Limb (tissue), 2 donors: ENCODE results near the gene SURF6.
"Not testable (repeated sequence)": the region's sequence is repeated elsewhere in the genome, so short reads cannot be mapped to it uniquely, and the experiment has no call there.

ENCODE experiments used
- DNase-seq, 2 donors: peaks; one replicate each; pipeline ENCODE4 v3.0.0-alpha.2; 2016; ENCODE audit errors: extremely low spot score in 2 of 2

Gene SURF6

DNA sequence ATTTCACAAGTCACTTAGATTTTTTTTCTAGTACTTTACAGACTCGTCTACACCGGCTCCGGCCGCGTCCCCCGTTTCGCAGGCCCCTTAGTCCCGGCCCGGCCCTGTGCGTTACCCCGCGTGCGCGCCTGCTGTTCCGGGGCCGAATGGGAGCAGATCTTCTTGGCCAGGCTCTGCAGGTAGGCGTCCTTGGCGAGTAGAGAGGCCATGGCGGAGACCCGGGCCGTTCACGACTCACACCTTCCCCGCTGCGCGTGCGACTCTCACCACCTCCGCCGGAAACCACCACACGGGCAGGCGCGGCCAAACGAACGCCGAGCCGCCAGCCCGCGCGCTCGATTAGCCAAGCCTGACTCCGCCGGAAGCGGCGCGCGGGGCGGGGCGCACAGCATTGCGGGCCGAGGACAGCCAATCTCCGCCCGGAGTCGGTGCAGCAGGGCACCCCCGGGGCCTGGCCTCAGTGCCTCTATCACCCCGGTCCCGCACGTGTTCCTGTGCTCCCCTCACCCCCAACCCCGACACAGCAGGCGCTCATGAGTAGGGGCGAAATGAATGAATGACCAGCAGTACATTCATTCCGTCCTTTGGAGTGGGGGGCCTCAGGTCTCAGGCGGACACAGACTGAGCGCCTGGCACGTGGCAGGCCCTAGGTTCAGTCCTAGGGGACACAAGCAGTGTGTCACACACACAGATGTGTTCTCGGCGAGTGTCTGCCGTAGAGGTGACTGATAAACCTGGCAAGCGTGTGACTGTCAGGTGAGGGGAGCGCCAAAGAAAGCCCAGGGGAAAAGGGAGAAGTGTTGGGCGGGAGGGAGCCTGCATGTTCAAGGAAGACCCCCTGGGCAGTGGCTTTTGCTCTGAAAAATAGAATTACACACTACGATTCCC lies at the start of gene SURF6:
Gene SURF6 (minus strand): TSS at position 265 of the 888 bp plus-strand sequence. CDS start 56 bp downstream, at position 209.
- peak; percentile 90 to 93 for DNase-seq

DNA sequence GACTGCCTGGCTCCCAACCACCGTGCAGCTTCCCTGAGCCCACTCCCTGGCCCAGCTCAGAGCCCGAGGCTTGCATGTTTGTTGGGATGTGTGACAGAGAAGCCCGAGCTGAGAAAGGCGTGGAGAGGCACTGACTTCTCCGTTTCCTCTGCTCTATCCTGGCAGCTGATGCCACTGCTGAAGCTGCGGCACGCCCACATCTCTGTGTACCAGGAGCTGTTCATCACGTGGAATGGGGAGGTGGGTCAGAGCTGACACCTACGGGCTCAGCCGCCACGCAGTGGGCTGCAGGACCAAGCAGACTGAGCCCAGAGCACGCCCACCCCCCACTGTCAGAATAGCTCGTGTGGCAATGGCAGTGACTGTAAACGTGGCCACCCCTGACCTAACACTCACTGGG lies 49.5 kb upstream of the SURF6 start:
- DNase-seq, result no peak

DNA sequence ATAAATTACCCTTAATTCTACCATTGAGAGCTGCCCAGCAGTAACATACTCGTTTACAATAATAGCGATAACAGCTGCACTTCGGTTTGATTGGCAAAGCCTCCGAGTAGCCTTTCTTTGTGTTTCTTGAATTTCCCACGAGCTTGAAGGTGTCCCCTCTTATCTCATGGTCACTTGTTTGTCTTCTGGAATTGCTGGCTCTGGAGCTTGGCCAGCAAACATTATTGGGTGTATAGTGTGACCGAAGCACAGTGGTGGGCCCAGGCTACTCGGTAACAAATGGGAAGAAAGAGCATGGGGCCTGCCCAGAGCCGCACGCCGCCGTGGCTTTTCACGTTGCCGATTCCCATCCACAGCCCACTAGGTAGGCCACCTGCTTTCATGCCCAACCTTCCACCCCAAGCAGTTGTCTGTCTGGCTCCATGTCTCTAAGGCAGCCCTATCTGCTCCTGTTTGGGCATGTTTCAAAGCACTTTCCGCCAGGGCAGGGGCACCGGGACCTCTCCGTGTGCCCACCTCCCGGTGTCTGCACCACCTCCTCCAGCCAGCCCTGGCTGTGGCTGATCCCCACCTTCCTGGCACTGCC lies 48.8 kb upstream of the SURF6 start:
- no peak for DNase-seq

DNA sequence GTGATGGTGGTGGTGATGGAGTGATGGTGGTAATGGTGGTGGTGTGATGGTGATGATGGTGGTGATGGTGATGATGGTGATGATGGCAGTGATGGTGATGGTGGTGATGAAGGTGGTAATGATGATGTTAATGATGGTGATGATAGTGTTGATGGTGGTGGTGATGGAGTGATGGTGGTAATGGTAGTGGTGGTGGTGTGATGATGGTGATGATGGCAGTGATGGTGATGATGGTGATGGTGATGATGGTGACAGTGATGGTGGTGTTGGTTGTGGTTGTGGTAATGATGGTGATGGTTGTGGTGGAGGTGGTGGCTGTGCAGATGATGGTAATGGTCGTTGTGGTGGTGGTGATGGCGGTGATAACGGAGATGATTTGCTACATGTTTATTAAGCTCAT lies 47.5 kb upstream of the SURF6 start:
- DNase-seq, result no peak

DNA sequence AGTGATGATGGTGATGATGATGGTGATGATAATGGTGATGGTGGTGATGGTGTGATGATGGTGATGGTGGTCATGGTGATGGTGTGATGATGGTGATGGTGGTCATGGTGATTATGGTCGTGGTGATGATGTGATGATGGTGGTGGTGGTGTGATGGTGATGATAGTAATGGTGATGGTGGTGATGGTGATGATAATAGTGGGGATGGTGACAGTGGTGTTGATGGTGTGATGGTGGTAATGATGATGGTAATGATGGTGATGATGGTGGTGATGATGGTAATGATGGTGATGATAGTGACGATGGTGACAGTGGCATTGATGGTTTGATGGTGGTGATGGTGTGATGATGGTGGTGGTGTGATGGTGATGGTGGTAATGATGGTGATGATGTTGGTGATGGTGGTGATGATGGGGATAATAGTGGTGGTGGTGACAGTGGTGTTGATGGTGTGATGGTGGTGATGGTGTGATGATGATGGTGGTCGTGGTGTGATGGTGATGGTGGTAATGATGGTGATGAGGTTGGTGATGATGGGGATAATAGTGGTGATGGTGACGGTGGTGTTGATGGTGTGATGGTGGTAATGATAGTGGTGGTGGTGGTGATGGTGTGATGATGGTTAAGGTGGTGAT lies 46.6 kb upstream of the SURF6 start:
- DNase-seq, result no peak

DNA sequence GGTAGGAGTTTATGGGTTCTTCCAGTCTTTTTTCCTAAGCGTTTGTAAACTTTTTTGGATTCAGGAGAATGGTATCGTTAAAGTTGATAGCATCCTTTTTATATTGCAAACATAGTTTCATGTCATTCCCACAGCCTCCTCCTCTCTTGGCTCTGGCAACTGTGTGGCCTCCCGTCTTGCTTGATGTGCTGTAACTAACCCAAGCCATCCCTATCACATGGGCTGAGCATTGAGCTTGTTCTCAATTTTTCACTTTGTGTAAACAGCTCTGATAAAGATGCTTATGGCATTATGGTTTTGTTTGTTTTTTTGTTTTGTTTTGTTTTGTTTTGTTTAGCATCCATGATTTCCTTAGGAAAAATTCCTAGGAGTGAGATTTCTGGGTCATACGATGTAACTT lies 44.7 kb upstream of the SURF6 start:
- DNase-seq, result no peak

DNA sequence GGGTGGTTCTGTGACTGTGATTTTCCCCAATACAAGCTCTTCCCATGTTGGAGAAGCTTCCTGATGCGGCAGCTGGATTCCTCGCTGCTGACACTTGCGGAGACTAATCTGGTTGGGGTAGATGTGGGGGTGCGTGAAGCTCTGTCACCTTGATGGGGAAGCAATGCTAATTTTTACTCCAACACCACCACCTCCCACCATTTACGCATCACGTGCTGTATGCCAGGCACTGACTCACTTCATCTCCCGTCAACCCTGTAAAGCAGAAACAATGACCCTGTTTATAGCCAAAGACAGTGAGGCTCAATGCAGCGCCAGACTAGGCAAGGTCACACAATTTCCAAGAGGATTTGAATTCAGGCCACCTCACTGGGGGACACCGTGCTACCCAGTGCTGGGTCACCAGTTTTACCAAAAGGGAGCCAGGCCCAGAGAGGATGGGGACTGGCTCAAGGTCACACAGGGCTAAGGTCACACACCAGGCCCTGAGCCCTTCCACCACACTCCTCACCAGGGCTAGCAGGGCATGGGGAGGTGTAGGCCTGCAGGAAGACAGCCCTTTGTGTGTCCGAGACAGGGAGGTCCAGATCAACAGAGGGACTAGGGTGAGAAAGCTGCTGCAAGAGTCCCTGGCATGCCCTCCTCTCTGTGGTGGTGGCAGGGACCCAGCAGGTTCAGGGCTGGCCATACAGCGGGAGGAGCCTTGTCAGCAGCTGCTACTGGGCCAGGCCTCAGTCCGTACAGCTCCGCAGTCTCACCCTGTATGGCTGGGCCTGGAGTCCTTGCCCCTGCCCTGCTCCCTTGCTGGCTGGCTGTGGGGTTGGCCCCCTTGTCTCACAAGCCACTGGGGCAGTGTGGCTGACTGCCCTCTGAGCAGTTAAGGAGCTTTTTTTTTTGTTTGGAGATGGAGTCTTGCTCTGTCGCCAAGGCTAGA lies 43.4 kb upstream of the SURF6 start:
- no peak for DNase-seq

DNA sequence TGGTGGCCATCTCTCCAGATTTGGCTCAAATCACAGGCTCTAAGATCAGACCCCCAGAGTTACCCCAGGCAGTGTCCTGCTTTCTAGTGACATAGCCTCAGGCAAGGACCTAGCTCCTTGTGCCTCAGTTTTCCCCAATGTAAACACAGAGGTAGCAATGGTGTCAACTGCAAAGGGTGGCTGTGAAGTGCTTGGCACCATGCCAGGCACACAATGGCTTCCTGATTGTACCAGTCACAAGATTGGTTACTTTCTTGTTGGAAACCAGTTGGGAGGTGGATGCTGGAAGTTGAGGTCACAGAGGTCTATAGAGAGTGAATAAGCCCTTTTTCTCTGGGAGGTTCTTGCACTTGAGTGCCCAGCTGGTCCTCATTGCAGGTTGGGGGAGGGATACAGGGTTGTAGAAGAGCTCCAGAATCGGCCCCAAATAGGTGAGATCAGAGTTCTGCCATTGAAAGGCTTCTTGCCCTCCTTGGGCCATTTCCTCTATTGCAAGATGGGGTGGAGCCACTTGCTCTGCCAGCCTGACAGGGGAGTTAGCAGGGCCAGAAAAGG lies 42.5 kb upstream of the SURF6 start:
- DNase-seq, result no peak

DNA sequence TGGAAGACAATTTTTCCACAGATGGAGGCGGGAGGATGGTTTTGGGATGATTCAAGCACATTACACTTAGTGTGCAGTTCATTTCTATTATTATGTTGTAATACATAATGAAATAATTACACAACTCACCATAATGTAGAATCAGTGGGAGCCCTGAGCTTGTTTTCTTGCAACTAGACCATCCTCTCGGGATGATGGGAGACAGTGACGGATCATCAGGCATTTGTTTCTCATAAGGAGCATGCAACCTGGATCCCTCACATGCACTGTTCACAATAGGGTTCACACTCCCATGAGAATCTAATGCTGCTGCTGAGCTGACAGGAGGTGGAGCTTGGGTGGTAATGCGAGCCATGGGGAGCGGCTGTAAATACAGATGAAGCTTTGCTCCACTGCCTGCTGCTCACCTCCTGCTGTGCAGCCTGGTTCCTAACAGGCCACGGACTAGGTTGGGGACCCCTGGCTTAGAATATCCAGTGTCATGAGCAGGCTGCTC lies 41.8 kb upstream of the SURF6 start:
- DNase-seq, result no peak

DNA sequence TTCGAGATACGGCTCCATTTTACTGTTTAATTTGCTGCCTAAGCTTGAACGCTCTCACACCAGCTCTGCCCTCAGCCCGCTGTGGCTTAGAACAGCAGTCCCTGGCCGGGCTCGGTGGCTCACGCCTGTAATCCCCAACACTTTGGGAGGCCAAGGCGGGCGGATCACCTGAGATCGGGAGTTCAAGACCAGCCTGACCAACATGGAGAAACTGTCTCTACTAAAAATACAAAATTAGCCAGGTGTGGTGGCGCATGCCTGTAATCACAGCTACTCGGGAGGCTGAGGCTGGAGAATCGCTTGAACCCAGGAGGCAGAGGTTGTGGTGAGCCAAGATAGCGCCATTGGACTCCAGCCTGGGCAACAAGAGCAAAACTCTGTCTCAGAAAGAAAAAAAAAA lies 41.3 kb upstream of the SURF6 start:
- not testable (repeated sequence) for DNase-seq

DNA sequence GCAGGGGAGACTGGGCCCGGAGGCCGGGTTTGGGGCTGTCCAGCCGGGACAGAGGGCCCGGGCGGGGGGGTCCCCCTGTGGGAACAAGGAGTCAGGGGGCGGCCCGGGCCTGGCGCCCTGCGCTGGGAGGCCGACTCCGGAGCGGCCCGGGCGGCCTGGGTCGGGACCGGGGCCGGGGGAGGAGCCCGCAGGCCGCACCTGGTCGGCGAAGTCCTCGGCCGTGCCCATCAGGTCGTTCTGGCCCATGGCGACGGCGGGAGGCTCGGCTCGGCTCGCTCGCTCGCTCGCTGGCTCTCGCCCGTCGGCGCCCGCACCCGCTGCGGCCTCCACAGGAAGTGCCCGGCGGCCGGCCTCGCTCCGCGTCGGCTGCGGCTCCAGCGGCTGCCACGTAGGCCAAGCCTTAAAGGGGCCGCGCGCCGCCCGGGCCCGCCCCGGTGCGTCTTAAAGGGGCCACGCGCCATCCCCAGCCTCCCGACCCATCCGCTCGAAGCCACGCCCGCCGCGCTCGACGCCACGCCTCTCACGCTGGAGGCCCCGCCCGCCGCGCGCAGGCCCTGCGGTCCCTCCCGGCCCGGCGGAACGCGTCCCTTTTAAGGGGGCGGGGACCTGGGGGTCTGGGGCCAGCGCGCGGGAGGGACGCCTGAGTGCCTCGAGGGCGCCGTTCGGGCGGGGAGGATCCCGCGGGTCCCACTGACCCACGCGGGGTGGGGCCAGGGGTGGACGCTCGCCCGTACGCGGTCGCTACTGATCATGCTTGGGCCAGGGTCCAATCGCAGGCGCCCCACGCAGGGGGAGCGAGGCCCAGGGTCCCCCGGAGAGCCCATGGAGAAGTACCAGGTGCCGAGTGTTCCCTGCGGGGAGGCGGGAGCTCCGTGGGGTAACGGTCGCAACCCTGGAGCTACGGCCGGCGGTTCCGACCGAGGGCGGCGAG lies 40.0 kb upstream of the SURF6 start, which contains the start of the genes STKLD1 and SURF4:
Gene STKLD1 (plus strand): TSS at position 643 of the 931 bp plus-strand sequence. CDS start 108 bp downstream, at position 751.
Gene SURF4 (minus strand): TSS at position 337 of the 931 bp plus-strand sequence. CDS start 91 bp downstream, at position 246.
- peak; percentile 97 to 98 for DNase-seq

DNA sequence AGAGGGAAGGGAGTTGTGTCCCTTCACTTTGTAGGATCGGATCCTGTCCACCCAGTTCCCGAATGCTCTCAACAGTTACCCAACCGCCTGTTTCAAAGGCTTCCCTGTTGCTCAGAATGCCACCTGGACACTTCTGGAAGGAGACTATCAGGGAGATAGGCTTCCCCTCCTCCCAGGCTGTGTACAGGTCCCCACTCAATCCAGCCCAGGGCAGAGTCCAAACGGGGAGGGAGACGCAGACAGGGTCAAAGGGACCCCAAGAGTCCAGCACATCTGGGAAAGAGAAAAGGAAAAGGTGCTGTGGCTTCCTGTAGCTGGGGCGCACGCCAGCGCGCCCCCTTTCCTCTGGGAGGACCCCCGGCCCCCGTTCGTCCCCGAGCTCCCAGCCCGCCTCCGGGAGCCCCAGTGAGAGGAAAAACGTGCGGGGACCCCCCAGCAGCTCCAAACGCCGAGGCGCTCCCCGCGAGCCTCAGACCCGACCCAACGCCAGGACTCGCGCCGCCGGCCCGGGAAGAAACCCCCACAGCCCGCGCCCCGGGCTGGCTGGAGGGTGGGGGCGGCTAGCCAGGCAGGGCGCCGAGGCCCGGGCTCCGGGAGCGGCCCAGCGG lies 39.2 kb upstream of the SURF6 start:
- peak in 1 of 2 donors; percentile 7 for DNase-seq

DNA sequence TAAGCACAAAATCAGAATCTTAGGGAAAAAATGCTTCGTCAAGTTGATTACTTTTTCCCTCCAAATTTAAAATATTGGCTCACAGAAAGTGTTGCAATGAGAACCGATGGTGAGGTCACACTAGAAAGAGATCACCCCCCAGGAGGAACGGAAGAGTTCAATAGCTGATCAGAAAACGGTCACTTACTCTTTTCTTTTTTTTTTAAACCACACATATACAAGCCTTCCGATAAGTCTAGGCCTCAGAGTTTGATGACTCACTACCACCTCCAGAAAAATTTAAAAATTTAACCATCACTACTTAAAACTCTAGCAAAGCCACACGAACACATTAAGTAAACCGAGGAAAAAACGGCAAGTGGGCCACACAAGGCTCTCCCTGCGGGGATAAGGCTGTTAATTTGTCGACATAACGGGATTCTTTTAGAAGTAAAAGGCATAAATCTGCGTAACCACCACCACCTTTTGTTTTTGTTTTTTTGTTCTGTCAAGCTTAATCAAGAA lies 38.7 kb upstream of the SURF6 start:
- no peak for DNase-seq

DNA sequence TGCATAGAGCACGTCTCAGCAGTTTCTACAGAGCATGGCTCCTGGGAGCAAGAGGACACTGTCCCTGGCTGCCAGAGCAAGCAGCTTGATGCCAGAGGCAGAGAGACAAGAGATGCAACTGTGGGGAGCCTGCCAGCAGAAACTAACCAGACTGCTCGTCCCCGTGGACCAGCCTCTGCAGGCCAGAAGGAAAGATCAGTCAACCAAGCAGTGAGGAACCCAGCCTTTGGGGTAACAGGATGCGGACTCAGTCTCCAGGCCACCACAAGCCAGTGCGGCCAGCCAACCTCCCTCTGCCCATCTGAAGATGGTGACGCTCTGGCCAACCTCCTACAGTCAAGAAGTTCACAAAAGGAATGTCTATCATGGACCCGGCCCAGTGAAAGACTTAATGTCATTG lies 36.2 kb upstream of the SURF6 start:
- DNase-seq, result no peak

DNA sequence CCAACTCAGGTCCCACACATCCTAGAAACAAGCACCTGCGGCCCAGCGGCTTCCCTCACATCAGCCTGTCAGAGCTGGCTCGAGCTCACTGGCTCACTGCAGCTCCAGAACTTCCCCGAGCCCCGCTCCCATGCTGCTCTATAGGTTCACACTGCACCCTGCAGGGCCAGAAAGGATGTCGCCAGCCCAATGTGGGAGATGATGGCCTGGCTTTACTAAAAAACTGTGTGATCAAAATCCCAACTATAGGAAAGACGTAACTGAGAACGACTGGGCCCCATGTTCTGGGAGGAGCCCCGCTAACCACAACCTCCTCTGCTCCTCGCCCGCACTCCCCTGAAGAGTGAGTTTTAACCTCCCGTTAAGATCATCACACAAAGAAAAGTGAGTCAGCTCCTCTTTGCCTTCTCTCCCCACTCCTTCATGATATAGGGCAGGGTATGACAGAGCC lies 35.3 kb upstream of the SURF6 start:
- no peak for DNase-seq

DNA sequence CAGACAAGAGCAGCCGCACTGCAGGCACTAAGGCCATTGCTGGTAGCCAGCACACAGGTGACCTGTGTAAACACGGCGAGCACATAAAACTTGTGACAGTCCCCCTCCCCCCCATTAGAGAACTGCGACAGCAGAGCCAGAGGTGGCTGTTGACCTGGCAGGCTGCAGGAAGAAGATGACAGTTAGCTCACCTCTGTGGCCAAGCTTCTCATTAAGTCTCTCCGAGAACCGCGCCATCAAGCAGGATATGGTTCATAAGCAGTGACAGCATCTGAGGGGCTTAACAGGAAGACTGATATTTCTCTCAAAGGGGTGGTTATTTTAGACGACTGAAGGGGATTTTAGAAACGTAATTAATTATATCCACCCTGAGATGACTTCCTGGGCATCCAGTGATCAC lies 34.7 kb upstream of the SURF6 start:
- DNase-seq, result no peak

DNA sequence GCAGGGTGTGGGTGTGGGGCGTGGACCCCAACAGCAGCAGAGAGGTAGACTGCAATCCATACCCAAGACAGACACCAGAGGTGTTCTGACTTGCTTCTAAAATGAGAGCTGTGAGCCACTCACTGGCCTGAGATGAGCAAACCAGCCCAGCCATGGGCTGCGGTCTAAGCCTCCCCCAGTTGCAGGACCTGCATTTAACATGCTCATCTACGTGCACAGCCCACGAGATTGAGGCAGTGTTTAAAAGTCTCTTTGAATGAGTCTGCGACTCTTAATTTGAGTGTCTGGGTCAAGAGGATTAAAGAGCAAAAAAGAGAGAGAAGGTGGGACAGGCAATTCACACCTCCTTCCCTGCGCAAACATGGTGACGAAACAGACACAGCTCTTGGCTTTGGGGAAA lies 33.9 kb upstream of the SURF6 start:
- no peak for DNase-seq

DNA sequence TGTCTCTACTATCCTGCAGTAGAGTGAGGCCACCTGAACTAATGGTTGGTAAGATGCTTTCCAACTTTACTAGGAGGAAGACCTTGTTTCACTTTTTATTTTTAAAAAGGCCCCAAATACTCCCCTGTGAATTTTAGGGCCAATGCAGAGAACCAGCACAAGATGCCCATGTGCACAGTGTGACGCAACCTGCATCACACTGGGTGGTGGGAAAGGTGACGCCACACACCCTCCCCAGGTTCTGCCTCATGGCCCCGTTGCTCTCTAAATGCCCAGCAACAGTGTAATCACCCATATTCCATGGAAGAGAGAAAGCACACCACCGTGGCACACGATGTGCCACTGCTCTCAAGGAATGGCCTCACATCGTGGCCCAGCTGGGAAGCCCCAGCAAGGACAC lies 33.4 kb upstream of the SURF6 start:
- no peak for DNase-seq
